Measurements from ENCODE around the gene DDX24.

DNA sequence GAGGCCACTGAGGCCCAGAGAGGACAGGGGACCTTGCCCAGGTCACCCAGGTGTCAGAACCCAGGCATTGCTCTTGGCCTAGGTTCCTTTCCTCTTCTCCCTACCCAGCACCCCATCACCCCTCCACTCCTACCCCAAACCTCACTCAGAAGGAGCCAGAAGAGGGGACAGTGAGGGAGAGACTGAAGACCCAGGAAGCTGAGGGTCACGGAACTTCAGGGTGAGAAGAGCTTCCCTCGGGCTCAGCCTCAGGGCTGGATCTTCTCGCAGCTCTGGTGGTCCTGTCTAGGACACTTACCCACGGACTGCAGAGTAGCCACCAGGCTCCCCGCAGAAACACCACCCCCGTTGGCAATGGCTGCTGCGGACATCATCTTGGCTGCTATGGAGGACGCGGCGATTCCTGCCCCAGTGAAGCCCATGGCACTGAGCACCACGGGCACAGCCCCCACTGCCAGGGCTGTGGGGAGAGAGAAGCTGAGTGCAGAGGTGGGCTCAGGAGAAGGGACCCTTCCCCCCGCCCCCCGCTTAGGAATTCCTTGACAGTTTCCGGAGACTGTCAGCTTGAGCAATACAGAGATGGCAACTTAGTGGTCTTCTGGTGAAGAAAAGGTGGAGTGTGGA, 47.3 kb upstream of the DDX24 start:
- TF ChIP-seq EP300 (IDR thresholded peaks at IDR 0.05; ENCODE audit: borderline replicate concordance in 1 of 2, low read depth in 2 of 2, low read length in 2 of 2) = no peak
- TF ChIP-seq EGR1 (IDR thresholded peaks at IDR 0.05; ENCODE audit: borderline replicate concordance, low read depth, low read length) = no peak
- TF ChIP-seq TEAD4 (IDR thresholded peaks at IDR 0.05; ENCODE audit: low read depth, low read length) = no peak
- TF ChIP-seq CTCF (IDR thresholded peaks at IDR 0.05; ENCODE audit: control extremely low read depth in 1 of 3, insufficient read depth in 1 of 3, low read depth in 1 of 3, low read length in 3 of 3) = no peak
- no peak for TF ChIP-seq POLR2AphosphoS5 (IDR thresholded peaks at IDR 0.05; ENCODE audit: low read depth, low read length)
- no peak for TF ChIP-seq CREB1 (IDR thresholded peaks at IDR 0.05)
- TF ChIP-seq RXRA (IDR thresholded peaks at IDR 0.05; ENCODE audit: insufficient read depth, low read depth, low read length) = no peak
- TF ChIP-seq FOSL1 (IDR thresholded peaks at IDR 0.05; ENCODE audit: insufficient read depth, low read depth, low read length) = no peak
- TF ChIP-seq YY1 (IDR thresholded peaks at IDR 0.05; ENCODE audit: low read depth, low read length) = no peak
- TF ChIP-seq CBX5 (IDR thresholded peaks at IDR 0.05; ENCODE audit: low read depth, low read length) = no peak
- TF ChIP-seq TAF1 (IDR thresholded peaks at IDR 0.05; ENCODE audit: low read depth, low read length) = no peak
- no peak for TF ChIP-seq GTF2F1 (IDR thresholded peaks at IDR 0.05; ENCODE audit: borderline replicate concordance, low read depth, low read length)
- no peak for TF ChIP-seq RFX5 (IDR thresholded peaks at IDR 0.05; ENCODE audit: borderline replicate concordance, low read depth, low read length)
- no peak for TF ChIP-seq POLR2A (IDR thresholded peaks at IDR 0.05; ENCODE audit: control extremely low read depth in 1 of 2, low read depth in 2 of 2, low read length in 2 of 2)
